ENCODE data around the gene INS.
"Not testable (repeated sequence)": the region's sequence is repeated elsewhere in the genome, so short reads cannot be mapped to it uniquely, and the experiment has no call there.

INS gene

DNA sequence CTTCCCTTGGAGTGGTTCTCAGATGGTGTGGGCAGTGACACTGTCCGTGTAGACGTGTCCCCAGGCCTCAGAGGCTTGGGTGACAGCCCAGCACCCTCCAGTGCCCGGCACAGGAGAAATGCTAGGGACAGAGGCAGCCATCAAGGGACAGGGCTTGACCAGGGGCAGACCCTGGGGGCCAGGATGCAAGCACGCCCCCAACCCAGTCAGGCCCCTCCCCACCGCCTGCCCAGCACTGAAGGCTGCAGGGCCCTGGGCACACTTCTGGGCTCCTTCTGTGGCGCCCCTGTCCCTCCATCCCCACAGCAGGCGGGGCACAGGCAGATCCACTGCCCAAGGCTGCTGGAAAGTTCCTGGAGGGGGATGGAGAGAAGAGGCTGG lies 32.9 kb downstream of the INS start:
- TF ChIP-seq, protein P1, sequence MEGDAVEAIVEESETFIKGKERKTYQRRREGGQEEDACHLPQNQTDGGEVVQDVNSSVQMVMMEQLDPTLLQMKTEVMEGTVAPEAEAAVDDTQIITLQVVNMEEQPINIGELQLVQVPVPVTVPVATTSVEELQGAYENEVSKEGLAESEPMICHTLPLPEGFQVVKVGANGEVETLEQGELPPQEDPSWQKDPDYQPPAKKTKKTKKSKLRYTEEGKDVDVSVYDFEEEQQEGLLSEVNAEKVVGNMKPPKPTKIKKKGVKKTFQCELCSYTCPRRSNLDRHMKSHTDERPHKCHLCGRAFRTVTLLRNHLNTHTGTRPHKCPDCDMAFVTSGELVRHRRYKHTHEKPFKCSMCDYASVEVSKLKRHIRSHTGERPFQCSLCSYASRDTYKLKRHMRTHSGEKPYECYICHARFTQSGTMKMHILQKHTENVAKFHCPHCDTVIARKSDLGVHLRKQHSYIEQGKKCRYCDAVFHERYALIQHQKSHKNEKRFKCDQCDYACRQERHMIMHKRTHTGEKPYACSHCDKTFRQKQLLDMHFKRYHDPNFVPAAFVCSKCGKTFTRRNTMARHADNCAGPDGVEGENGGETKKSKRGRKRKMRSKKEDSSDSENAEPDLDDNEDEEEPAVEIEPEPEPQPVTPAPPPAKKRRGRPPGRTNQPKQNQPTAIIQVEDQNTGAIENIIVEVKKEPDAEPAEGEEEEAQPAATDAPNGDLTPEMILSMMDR (IDR thresholded peaks at IDR 0.05; ENCODE audit: extremely low read depth, missing control alignments), result no peak
- no peak for DNase-seq (ENCODE audit: low spot score)

DNA sequence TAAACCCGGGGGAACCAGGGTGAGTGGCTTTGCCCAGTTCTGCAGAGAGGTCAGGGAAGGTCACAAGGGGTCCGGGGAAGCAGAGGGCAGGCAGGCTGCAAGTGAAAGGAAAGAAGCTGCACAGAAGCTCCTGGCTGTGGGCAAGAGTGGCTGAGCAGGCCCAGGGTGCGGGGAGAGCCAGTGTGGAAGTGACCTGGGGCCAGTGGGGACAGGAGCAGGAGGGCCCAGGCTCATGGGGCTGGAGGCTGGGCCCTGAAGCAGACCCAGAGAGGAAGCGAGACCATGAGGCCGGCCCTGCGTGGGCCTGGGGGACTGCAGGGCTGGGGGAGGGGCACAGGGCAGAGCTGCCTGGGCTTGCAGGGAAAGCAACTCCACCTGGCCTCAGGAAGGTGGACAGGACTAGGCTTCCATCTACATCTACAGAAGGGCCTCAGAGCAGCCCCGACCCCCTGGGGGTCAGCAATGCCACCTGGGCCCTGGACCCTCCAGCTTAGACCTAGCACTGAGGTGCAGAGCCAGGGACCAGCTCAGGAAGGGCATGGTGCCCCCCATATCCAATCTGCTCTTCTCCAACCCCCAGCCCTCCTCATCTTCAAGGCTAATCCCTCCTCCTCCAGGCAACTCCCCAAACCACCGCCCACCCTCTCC lies 33.4 kb downstream of the INS start:
- TF ChIP-seq, protein P1 (IDR thresholded peaks at IDR 0.05; ENCODE audit: extremely low read depth, missing control alignments), result no peak
- DNase-seq (ENCODE audit: low spot score), result no peak

DNA sequence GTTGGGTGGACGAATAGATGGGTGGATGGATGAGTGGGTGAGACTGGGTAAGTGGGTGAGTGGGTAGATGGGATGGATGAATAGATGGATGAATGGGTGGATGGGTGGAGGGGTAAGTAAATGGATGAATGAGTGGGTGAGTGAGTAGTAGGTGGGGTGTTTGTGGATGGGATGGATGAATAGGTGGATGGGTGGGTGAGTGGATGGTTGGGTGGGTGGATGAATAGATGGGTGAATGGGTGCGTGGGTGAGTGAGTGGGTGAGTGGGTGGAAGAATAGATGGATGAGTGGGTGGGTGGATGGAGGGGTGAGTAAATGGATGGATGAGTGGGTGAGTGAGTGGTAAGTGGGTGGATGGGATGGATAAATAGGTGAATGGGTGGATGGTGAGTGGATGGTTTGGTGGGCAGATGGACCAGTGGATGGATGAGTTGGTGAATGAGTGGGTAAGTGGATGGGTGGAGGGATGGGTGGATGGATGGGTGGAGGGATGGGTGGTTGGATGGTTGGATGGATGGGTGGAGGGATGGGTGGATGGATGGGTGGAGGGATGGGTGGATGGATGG lies 34.4 kb downstream of the INS start:
- TF ChIP-seq, protein P1 (IDR thresholded peaks at IDR 0.05; ENCODE audit: extremely low read depth, missing control alignments), result no peak

DNA sequence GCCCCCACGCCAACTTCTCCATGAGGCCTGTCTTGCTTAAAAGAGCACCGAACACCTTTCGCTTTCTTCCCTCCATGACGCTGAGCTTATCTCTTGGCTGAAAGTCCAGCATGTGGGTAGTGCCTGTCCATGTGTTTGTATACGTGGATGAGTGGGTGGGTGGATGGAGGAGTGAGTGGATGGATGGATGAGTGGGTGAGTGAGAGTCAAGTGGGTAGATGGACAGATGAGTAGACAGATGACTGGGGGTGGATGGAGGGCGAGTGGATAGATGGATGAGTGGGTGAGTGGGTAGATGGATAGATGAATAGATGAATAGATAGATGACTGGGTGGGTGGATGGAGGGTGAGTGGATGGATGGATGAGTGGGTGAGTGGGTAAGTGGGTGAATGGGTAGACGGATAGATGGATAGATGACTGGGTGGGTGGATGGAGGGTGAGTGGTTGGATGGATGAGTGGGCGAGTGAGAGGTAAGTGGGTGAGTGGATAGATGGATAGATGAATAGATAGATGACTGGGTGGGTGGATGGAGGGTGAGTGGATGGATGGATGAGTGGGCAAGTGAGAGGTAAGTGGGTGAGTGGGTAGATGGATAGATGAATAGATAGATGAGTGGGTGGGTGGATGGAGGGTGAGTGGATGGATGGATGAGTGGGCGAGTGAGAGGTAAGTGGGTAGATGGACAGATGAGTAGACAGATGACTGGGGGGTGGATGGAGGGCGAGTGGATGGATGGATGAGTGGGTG lies 36.1 kb downstream of the INS start:
- DNase-seq (ENCODE audit: low spot score), result not testable (repeated sequence)

More for the DNA sequence above, 34.4 kb downstream of the INS start:
- DNase-seq (ENCODE audit: low spot score), result no peak

DNA sequence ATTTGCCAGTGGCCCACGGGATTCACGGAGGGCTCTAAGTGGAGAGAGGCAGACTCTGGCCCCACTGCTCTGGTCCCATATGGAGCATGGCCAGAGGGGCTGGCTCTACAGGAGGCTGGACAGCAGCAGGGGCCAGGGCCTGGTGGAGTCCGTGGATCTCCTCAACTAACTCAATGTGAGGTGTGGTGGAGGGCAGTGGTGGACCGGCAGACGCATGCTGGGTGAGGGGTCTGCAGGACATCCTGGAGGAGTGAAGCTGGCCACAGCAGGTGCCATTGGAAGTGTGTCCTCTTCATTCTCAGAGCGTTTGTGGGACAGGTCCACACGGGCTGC lies 37.4 kb downstream of the INS start:
- TF ChIP-seq, protein P1 (IDR thresholded peaks at IDR 0.05; ENCODE audit: extremely low read depth, missing control alignments), result no peak
- no peak for DNase-seq (ENCODE audit: low spot score)

DNA sequence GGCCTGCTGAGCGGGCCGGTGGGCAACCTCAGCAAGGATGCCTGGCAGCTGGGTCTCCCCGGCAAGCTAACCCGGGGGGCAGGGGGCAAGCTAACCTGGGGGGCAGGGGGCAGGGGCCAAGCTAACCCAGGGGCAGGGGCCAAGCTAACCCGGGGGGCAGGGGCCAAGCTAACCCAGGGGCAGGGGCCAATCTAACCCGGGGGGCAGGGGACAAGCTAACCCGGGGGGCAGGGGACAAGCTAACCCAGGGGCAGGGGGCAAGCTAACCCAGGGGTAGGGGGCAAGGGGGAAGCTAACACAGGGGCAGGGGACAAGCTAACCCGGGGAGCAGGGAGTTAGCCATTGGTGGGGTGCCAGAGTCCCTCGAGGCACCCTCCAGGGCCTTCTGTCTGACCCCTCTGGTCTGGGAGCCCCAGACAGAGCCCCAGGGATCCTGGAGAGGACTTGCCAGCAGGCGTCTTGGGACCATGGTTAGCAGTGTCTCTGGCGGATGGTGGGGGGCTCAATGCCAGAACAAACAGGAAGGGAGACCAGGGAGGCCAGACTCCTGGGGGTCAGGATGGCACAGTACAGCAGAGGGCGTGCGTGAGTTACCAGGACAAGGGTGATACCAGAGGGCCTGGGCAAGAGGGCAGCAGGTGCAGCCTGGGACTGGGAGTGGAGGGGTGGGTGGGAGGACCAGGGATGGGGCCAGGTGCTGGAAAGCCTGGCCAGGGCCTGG lies 37.9 kb downstream of the INS start:
- TF ChIP-seq, protein P1 (IDR thresholded peaks at IDR 0.05; ENCODE audit: extremely low read depth, missing control alignments), result no peak
- no peak for DNase-seq (ENCODE audit: low spot score)

DNA sequence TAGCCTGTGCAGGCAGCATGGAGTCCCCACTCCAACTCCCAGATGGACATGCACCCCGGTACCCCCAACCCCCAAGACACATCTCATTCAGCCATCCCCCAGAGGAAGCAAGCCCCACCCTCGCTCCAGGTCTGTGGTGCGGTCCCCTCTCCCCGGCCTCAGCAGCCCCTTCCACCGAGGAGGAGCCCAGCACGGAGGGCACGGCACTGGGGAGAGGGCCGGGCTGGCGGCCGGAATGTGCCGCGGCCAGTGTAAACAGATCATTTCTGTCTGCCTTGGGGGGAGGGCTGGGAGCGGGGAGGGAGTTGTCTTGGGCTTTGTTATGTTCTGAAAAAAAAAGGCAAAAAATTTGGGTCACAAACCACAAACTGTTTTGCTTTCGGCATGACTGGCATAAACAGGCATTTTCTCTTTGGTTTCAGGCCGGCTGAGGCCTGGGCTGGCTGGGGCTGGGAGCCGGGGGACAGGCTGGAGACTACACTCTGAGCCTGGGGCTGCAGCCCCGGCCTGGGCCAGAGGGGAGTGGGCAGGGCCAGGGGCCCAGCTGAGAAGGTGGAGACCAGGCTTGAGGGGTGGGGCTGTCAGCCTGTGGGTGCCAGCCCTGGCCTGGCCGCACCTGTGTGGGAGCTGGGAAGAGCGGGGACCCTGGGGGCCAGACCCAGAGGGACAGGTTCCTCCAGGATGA lies 38.6 kb downstream of the INS start:
- no peak for DNase-seq (ENCODE audit: low spot score)
- TF ChIP-seq, protein P1 (IDR thresholded peaks at IDR 0.05; ENCODE audit: extremely low read depth, missing control alignments), result no peak
